ENCODE data around the gene GNL1. TPM values are rescaled to one million over a fixed set of nuclear protein-coding genes. Genes with fewer than 3 reads are reported as not detected.

Gene GNL1
- total RNA-seq, 2 donors from 2014 or later: 32.9 to 39.0 TPM

DNA sequence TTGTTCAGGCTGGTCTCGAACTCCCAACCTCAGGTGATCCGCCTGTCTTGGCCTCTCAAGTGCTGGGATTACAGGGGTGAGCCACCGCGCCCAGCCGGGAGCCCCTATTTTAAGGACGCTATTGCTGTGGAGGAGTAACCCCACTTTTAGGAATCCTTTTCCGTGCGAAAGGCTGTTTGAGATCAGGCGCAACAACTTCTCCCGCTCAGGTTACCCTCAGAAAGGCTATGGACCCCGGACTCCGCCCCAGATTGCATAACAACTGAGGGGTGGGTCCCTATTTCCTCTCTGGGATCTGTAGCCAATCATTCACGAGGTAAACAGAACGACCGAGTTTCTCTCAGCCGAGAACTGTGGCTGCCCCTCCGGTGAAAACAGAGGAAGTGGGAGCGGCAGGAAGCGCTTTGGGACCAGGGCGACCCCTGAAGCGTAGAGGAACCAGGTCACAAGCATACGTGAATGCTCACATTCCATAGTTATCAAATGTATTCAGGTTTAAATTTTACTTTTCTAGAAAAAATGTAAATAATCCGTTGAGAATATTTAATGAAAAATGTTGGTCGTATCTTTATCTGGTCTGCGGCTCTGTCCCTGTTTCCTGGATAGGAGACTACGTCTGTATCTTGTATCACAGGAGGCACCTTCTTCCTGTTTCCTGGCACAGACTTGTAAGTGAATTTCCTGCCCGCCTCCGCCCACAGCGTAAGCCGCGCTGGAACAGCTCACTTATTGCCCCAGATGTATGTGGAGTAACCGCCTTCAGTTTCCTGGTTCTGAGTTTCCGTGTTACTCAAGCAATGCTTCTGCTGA lies 40.1 kb downstream of the GNL1 start:
- no peaks in the 10 kb centered on the region for H3K36me3 ChIP-seq
- no peaks in the 10 kb centered on the region for H3K27me3 ChIP-seq (replicated peaks; ENCODE audit: insufficient read depth)
- peak overlapping the region; percentile 78 for H3K4me3 ChIP-seq
- peak overlapping the region; percentile 69 to 78 for H3K27ac ChIP-seq
- DNase-seq (ENCODE audit: low spot score) (peak; percentile 70), ATAC-seq (ENCODE audit: insufficient number of reproducible peaks, low FRiP score, low read depth) (peak; percentile 98)
- no peaks in the 10 kb centered on the region for H3K9me3 ChIP-seq
- H3K4me1 ChIP-seq (ENCODE audit: control insufficient read depth in 1 of 2, low read depth in 2 of 2): no peaks in the 10 kb centered on the region
- TF ChIP-seq, protein P1, sequence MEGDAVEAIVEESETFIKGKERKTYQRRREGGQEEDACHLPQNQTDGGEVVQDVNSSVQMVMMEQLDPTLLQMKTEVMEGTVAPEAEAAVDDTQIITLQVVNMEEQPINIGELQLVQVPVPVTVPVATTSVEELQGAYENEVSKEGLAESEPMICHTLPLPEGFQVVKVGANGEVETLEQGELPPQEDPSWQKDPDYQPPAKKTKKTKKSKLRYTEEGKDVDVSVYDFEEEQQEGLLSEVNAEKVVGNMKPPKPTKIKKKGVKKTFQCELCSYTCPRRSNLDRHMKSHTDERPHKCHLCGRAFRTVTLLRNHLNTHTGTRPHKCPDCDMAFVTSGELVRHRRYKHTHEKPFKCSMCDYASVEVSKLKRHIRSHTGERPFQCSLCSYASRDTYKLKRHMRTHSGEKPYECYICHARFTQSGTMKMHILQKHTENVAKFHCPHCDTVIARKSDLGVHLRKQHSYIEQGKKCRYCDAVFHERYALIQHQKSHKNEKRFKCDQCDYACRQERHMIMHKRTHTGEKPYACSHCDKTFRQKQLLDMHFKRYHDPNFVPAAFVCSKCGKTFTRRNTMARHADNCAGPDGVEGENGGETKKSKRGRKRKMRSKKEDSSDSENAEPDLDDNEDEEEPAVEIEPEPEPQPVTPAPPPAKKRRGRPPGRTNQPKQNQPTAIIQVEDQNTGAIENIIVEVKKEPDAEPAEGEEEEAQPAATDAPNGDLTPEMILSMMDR (IDR thresholded peaks at IDR 0.05): no peak

DNA sequence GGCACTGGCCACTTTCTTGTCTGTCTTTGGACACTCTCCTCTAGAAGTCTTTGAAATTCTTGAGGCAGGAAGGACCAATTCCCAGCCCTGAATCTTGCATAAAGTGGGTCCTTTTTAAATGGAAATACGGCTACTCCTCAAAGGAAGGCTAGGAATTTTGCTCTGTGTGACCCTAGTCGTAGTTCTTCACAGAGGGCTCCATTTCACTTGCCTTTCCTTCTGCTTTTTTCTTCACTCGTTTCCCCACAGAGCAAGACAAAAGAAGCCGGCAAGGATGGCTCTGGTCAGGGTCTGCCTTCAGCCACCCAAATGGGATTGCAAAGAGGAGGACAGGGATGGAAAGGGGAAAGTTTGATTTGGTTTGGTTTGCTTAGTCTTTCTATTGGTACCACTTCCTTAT lies 41.2 kb downstream of the GNL1 start:
- H3K4me3 ChIP-seq: no peak overlapping the region
- DNase-seq (ENCODE audit: low spot score): no peak
- ATAC-seq (ENCODE audit: insufficient number of reproducible peaks, low FRiP score, low read depth): no peak
- no peaks in the 10 kb centered on the region for H3K4me1 ChIP-seq (ENCODE audit: control insufficient read depth in 1 of 2, low read depth in 2 of 2)
- TF ChIP-seq, protein P1 (IDR thresholded peaks at IDR 0.05): no peak
- no peaks in the 10 kb centered on the region for H3K9me3 ChIP-seq
- H3K36me3 ChIP-seq: no peaks in the 10 kb centered on the region
- H3K27me3 ChIP-seq (replicated peaks; ENCODE audit: insufficient read depth): no peaks in the 10 kb centered on the region
- no peak overlapping the region for H3K27ac ChIP-seq

DNA sequence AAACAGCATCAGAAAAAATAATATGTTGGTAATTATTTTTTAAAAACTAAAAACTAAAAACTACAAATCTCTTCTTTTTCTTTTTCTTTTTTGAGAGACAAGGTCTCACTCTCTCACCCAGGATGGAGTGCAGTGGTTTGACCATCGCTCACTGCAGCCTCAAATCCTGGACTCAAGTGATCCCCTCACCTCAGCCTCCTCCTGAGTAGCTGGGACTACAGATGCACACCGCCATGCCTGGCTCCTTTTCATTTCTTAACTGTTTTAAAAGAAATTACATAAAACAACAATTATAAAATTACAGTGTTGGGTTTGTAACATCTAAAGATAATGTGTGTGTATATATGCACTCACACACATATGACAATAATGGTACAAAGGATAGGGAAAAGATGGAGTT lies 42.8 kb downstream of the GNL1 start:
- no peaks in the 10 kb centered on the region for H3K9me3 ChIP-seq
- no peaks in the 10 kb centered on the region for H3K27me3 ChIP-seq (replicated peaks; ENCODE audit: insufficient read depth)
- H3K36me3 ChIP-seq: no peaks in the 10 kb centered on the region
- H3K27ac ChIP-seq: no peak overlapping the region
- H3K4me1 ChIP-seq (ENCODE audit: control insufficient read depth in 1 of 2, low read depth in 2 of 2): no peaks in the 10 kb centered on the region
- no peak for ATAC-seq (ENCODE audit: insufficient number of reproducible peaks, low FRiP score, low read depth)
- TF ChIP-seq, protein P1 (IDR thresholded peaks at IDR 0.05): no peak
- DNase-seq (ENCODE audit: low spot score): no peak
- no peak overlapping the region for H3K4me3 ChIP-seq

DNA sequence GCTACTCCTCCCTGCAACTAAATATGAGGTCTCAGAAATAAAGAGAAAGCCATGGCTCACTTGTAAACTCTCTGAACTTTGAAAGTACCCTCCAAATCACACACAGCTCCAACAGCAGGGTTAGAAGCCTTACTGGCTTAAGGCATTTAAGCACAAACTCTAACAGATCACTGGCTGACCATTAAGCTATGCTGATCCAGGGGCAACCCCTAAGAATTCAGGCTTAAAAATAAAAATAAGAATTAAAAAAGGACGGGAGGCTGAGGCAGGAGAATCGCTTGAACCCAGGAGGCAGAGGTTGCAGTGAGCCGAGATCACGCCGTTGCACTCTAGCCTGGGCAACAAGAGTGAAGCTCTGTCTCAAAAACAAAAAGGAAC lies 45.1 kb downstream of the GNL1 start:
- Histone ChIP-seq H3K27me3 (replicated peaks; ENCODE audit: insufficient read depth) (no peaks in the 10 kb centered on the region), H3K27ac (no peak overlapping the region), H3K4me1 (ENCODE audit: control insufficient read depth in 1 of 2, low read depth in 2 of 2) (no peaks in the 10 kb centered on the region), H3K36me3 (no peaks in the 10 kb centered on the region), H3K9me3 (no peaks in the 10 kb centered on the region), H3K4me3 (no peak overlapping the region)
- no peak for DNase-seq (ENCODE audit: low spot score)
- TF ChIP-seq, protein P1 (IDR thresholded peaks at IDR 0.05): no peak
- no peak for ATAC-seq (ENCODE audit: insufficient number of reproducible peaks, low FRiP score, low read depth)

DNA sequence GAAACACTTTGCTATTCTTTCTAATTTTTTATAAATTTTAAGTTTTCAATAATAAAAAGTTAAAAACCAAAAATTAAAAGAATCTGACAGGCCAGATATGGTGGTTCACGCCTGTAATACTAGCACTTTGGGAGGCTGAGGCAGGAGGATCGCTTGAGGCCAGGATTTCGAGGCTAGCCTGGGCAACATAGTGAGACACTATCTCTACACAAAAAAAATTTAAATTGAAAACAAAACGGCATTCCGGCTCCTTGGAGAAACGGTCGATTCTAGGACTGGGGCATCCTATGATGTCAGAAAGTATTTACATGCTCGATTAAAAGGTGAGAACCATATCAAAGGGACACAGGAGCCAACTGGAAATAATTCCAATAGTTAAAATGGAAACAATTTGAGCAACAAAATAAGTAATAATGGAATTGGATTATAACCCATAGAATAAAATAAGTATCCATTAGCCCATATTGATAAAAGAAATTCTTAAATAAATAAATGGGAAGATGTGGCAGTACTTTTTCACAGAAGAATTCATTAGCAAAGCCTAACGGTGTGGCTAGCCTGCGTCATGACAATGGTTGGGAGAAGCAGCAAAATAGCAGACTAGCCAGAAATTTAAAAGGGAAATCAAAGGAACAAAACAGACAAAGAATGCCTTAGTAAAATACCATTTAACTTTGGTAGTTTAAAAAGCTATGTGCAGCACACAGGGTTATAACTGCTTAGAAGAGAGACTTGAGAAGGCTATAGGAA lies 45.7 kb downstream of the GNL1 start:
- H3K9me3 ChIP-seq: no peaks in the 10 kb centered on the region
- H3K36me3 ChIP-seq: no peaks in the 10 kb centered on the region
- no peak overlapping the region for H3K27ac ChIP-seq
- no peak for DNase-seq (ENCODE audit: low spot score)
- TF ChIP-seq, protein P1 (IDR thresholded peaks at IDR 0.05): no peak
- H3K4me1 ChIP-seq (ENCODE audit: control insufficient read depth in 1 of 2, low read depth in 2 of 2): no peaks in the 10 kb centered on the region
- H3K4me3 ChIP-seq: no peak overlapping the region
- no peak for ATAC-seq (ENCODE audit: insufficient number of reproducible peaks, low FRiP score, low read depth)
- H3K27me3 ChIP-seq (replicated peaks; ENCODE audit: insufficient read depth): no peaks in the 10 kb centered on the region

All from thoracic aorta (tissue), 2 donors.